Breast epithelium (tissue), 4 donors: ENCODE measurements around the gene PGLYRP4. TPM values are rescaled to one million over a fixed set of nuclear protein-coding genes. Genes with fewer than 3 reads are reported as not detected.
"Not testable (repeated sequence)": the region's sequence is repeated elsewhere in the genome, so short reads cannot be mapped to it uniquely, and the experiment has no call there.

ENCODE experiments used
- DNase-seq, 2 donors: peaks; one replicate each; pipeline ENCODE4 v3.0.0-alpha.2; 2019; ENCODE audit warnings: low spot score in 2 of 2
- H3K27ac ChIP-seq, 2 donors: fragments of 200-600 bp; sonication (generic) in 1 of 2; one replicate each; pipeline ENCODE4 v1.5.1; 2016 to 2019; ENCODE audit warnings: mild to moderate bottlenecking in 1 of 2
- H3K27me3 ChIP-seq, 2 donors: fragments of 200-600 bp; sonication (generic) in 1 of 2; one replicate each; pipeline versions ENCODE4 v1.5.1 to v1.6.0; 2017 to 2019; ENCODE audit warnings: control low read depth in 1 of 2, mild to moderate bottlenecking in 1 of 2
- H3K36me3 ChIP-seq: fragments of 200-600 bp; one replicate; pipeline ENCODE4 v1.5.1; 2019
- H3K4me1 ChIP-seq, 2 donors: fragments of 200-600 bp; sonication (generic); one replicate each; pipeline ENCODE4 v1.5.1; 2016 to 2019; ENCODE audit warnings: control low read depth in 1 of 2
- H3K4me3 ChIP-seq, 3 donors: fragments of 200-600 bp; sonication (generic); 1 replicate in 2 of 3; 2 replicates in 1 of 3; pipeline ENCODE4 v1.5.1; 2016 to 2019; ENCODE audit warnings: mild to moderate bottlenecking in 3 of 3, moderate library complexity in 2 of 3
- H3K9me3 ChIP-seq, 2 donors: fragments of 200-600 bp; sonication (generic) in 1 of 2; one replicate each; pipeline ENCODE4 v1.5.1; 2016 to 2019; ENCODE audit warnings: control low read depth in 1 of 2
- CTCF ChIP-seq, 3 donors: fragments of 450-650 bp; IDR thresholded peaks; one replicate each; pipeline ENCODE4 v1.5.1; 2016 to 2017; ENCODE audit warnings: antibody characterized with exemption in 3 of 3, mild to moderate bottlenecking in 3 of 3, moderate library complexity in 3 of 3
- POLR2A ChIP-seq: fragments of 450-650 bp; IDR thresholded peaks from one replicate; pipeline ENCODE4 v1.6.1; 2016; ENCODE audit warnings: antibody characterized with exemption, mild to moderate bottlenecking, moderate library complexity
- POLR2AphosphoS5 ChIP-seq, 3 donors: sonication (generic); formaldehyde crosslinking; IDR thresholded peaks; one replicate each; pipeline ENCODE4 v1.6.1; 2017; ENCODE audit warnings: antibody characterized with exemption in 3 of 3
- intact Hi-C: fragments of 100-400 bp; cut with DNase I; formaldehyde crosslinking; loops from one replicate; pipeline ENCODE4 v1.15.1; 2023; ENCODE audit warnings: low total_unique reads
- total RNA-seq, 3 donors: library from RNA; depleted of rRNA; stranded (reverse); fragments of >200 nt; gene quantifications; one replicate each; pipeline ENCODE4 v1.1.0, GENCODE V29; 2016

PGLYRP4 gene
- total RNA-seq, 3 donors from 2014 or later, result not detected

- H3K27ac ChIP-seq, result no peak overlapping the region
- intact Hi-C loops, result no loop called here
- no peak for TF ChIP-seq POLR2AphosphoS5 (IDR thresholded peaks at IDR 0.05)
- no peak for TF ChIP-seq POLR2A
- TF ChIP-seq CTCF (IDR thresholded peaks at IDR 0.05), result no peak
- DNase-seq, result no peak
- H3K4me3 ChIP-seq, result no peak overlapping the region
- no peaks in the 10 kb centered on the region for H3K36me3 ChIP-seq
- no peaks in the 10 kb centered on the region for H3K4me1 ChIP-seq
- H3K9me3 ChIP-seq, result peaks cover 0 to 8% of the 10 kb centered on the region in 2 donors
- no peaks in the 10 kb centered on the region for H3K27me3 ChIP-seq
Measured at GRCh38 chr1:153336650-153337049, 12.0 kb downstream of the PGLYRP4 start.

GRCh38 chr1:153333902-153334301, 14.7 kb downstream of the PGLYRP4 start:
- no peak for DNase-seq
- H3K27ac ChIP-seq, result no peak overlapping the region
- no peaks in the 10 kb centered on the region for H3K36me3 ChIP-seq
- H3K27me3 ChIP-seq, result no peaks in the 10 kb centered on the region
- no peak overlapping the region for H3K4me3 ChIP-seq
- intact Hi-C loops, result no loop called here
- no peak for TF ChIP-seq CTCF (IDR thresholded peaks at IDR 0.05)
- no peak for TF ChIP-seq POLR2A
- no peak for TF ChIP-seq POLR2AphosphoS5 (IDR thresholded peaks at IDR 0.05)
- peaks cover 5 to 18% of the 10 kb centered on the region in 2 donors for H3K9me3 ChIP-seq
- no peaks in the 10 kb centered on the region for H3K4me1 ChIP-seq

GRCh38 chr1:153324912-153325311, 23.7 kb downstream of the PGLYRP4 start:
- Histone ChIP-seq H3K9me3 (peaks cover 11 to 36% of the 10 kb centered on the region in 2 donors), H3K36me3 (no peaks in the 10 kb centered on the region), H3K27ac (no peak overlapping the region), H3K27me3 (no peaks in the 10 kb centered on the region), H3K4me1 (no peaks in the 10 kb centered on the region), H3K4me3 (no peak overlapping the region)
- DNase-seq, result no peak
- TF ChIP-seq CTCF (IDR thresholded peaks at IDR 0.05) (no peak), POLR2A (no peak), POLR2AphosphoS5 (IDR thresholded peaks at IDR 0.05) (no peak)
- intact Hi-C loops, result no loop called here

GRCh38 chr1:153322568-153322967, 26.1 kb downstream of the PGLYRP4 start:
- H3K27ac ChIP-seq, result no peak overlapping the region
- H3K9me3 ChIP-seq, result peaks cover 11 to 22% of the 10 kb centered on the region in 2 donors
- DNase-seq, result no peak
- no peak overlapping the region for H3K4me3 ChIP-seq
- no peaks in the 10 kb centered on the region for H3K4me1 ChIP-seq
- no peak for TF ChIP-seq POLR2A
- intact Hi-C loops, result no loop called here
- H3K36me3 ChIP-seq, result no peaks in the 10 kb centered on the region
- H3K27me3 ChIP-seq, result no peaks in the 10 kb centered on the region

GRCh38 chr1:153318145-153318544, 30.5 kb downstream of the PGLYRP4 start:
- intact Hi-C loops, DNase-seq, H3K4me1 ChIP-seq, H3K4me3 ChIP-seq, H3K27ac ChIP-seq, H3K27me3 ChIP-seq, H3K36me3 ChIP-seq: not testable (repeated sequence)
- peaks cover 2 to 17% of the 10 kb centered on the region in 2 donors for H3K9me3 ChIP-seq

- H3K9me3 ChIP-seq, H3K27me3 ChIP-seq, DNase-seq, H3K36me3 ChIP-seq, intact Hi-C loops, H3K4me3 ChIP-seq, H3K4me1 ChIP-seq, H3K27ac ChIP-seq: not testable (repeated sequence)
Measured at GRCh38 chr1:153316013-153316412, 32.6 kb downstream of the PGLYRP4 start.

- H3K9me3 ChIP-seq, intact Hi-C loops, H3K4me3 ChIP-seq, DNase-seq, H3K4me1 ChIP-seq, H3K27me3 ChIP-seq, H3K27ac ChIP-seq, H3K36me3 ChIP-seq: not testable (repeated sequence)
Measured at GRCh38 chr1:153314388-153314787, 34.3 kb downstream of the PGLYRP4 start.
